SK-N-SH (cell line): Measurements from ENCODE around the gene RCAN3. TPM values are rescaled to one million over a fixed set of nuclear protein-coding genes. Genes with fewer than 3 reads are reported as not detected.

Experiments
- CTCF ChIA-PET: fragments of 300-600, 350-600 bp; formaldehyde crosslinking; extraction: SDS; loops from one replicate; lab custom pipeline; 2021; lab: Yijun Ruan, JAX
- POLR2A ChIA-PET: fragments of 350-600 bp; sonication (Branson Sonifier 250); formaldehyde crosslinking; extraction: SDS; loops from one replicate; lab custom pipeline; 2020; ENCODE audit warnings: antibody characterized with exemption, inconsistent platforms; lab: Yijun Ruan, JAX
- DNase-seq: peaks from one replicate; pipeline ENCODE4 v3.0.0; 2012
- H2AFZ ChIP-seq: fragments of 200-600 bp; sonication (generic); 2 replicates; pipeline ENCODE4 v1.8.1; 2016; ENCODE audit warnings: antibody characterized with exemption, mild to moderate bottlenecking, low read depth
- H3F3A ChIP-seq: fragments of 200-600 bp; sonication (generic); replicated peaks from 2 replicates; pipeline ENCODE3; 2016; ENCODE audit warnings: antibody characterized with exemption, mild to moderate bottlenecking; ENCODE audit not compliant: insufficient read depth
- H3K27ac ChIP-seq, 2 experiments: fragments of 200-500 bp in 1 of 2; fragments of 200-600 bp in 1 of 2; sonication (Bioruptor generic) in 1 of 2; sonication (generic), shearing (Covaris generic) in 1 of 2; 2 replicates each; pipeline versions ENCODE4 v1.5.1 to v1.6.1; 2014 to 2016; ENCODE audit warnings: low read depth in 2 of 2, inconsistent platforms in 1 of 2, low read length in 1 of 2, mild to moderate bottlenecking in 1 of 2, mixed read lengths in 1 of 2
- H3K27me3 ChIP-seq: fragments of 200-600 bp; sonication (generic), shearing (Covaris generic); 2 replicates; pipeline ENCODE4 v1.6.1; 2016; ENCODE audit warnings: mixed run types; ENCODE audit not compliant: insufficient read depth
- H3K36me3 ChIP-seq, 2 experiments: fragments of 200-500 bp in 1 of 2; fragments of 200-600 bp in 1 of 2; sonication (Bioruptor generic) in 1 of 2; sonication (generic) in 1 of 2; replicated peaks in 1 of 2; 2 replicates each; pipeline versions ENCODE3 to v1.5.1; 2014 to 2016; ENCODE audit warnings: low read length in 1 of 2, mild to moderate bottlenecking in 1 of 2; ENCODE audit not compliant: insufficient read depth in 2 of 2, control insufficient read depth in 1 of 2
- H3K4me1 ChIP-seq, 2 experiments: fragments of 200-500 bp in 1 of 2; fragments of 200-600 bp in 1 of 2; sonication (Bioruptor generic) in 1 of 2; sonication (generic), shearing (Covaris generic) in 1 of 2; 2 replicates each; pipeline versions ENCODE4 v1.5.1 to v1.6.1; 2014 to 2016; ENCODE audit warnings: low read depth in 1 of 2, low read length in 1 of 2, mixed run types in 1 of 2; ENCODE audit not compliant: insufficient read depth in 2 of 2, control insufficient read depth in 1 of 2
- H3K4me2 ChIP-seq: fragments of 200-600 bp; sonication (generic), shearing (Covaris generic); 2 replicates; pipeline ENCODE4 v1.6.1; 2017; ENCODE audit warnings: mixed run types
- H3K4me3 ChIP-seq, 2 experiments: fragments of 200-500 bp in 1 of 2; fragments of 200-600 bp in 1 of 2; sonication (Bioruptor generic) in 1 of 2; sonication (generic), shearing (Covaris generic) in 1 of 2; 2 replicates each; pipeline versions ENCODE4 v1.5.1 to v1.8.1; 2014 to 2016; ENCODE audit warnings: low read depth in 2 of 2, inconsistent platforms in 1 of 2, low read length in 1 of 2, mild to moderate bottlenecking in 1 of 2, mixed read lengths in 1 of 2, moderate library complexity in 1 of 2
- H3K79me2 ChIP-seq: fragments of 200-600 bp; sonication (generic); 2 replicates; pipeline ENCODE4 v1.8.1; 2017; ENCODE audit warnings: mild to moderate bottlenecking; ENCODE audit not compliant: insufficient read depth
- H3K9ac ChIP-seq: fragments of 200-600 bp; sonication (generic); 2 replicates; pipeline ENCODE4 v1.6.1; 2017; ENCODE audit warnings: mixed run types
- H3K9me2 ChIP-seq: fragments of 200-600 bp; sonication (generic); 2 replicates; pipeline ENCODE4 v1.6.1; 2017; ENCODE audit warnings: mixed run types
- H3K9me3 ChIP-seq: fragments of 200-600 bp; sonication (generic); 2 replicates; pipeline ENCODE4 v1.6.1; 2017; ENCODE audit warnings: mixed run types, mild to moderate bottlenecking, moderate library complexity
- H4K20me1 ChIP-seq: fragments of 200-600 bp; sonication (generic); 2 replicates; pipeline ENCODE4 v1.6.1; 2017; ENCODE audit warnings: mild to moderate bottlenecking, mixed run types; ENCODE audit not compliant: insufficient read depth
- CTCF ChIP-seq: fragments of 200-600 bp; sonication (generic); IDR thresholded peaks from 2 replicates; pipeline ENCODE4 v1.6.1; 2017; ENCODE audit warnings: antibody characterized with exemption, mild to moderate bottlenecking, moderate library complexity
- ELF1 ChIP-seq: IDR thresholded peaks from 2 replicates; pipeline ENCODE4 v1.4.0; 2012
- EP300 ChIP-seq, 2 experiments: IDR thresholded peaks; 2 replicates each; pipeline versions ENCODE4 v1.4.0 to v1.6.1; 2012; ENCODE audit warnings: borderline replicate concordance in 1 of 2, low read depth in 1 of 2, low read length in 1 of 2
- EZH2phosphoT487 ChIP-seq: fragments of 200-600 bp; sonication (generic); IDR thresholded peaks from 2 replicates; pipeline ENCODE4 v1.6.1; 2017; ENCODE audit warnings: low read depth, mixed run types, mild to moderate bottlenecking, antibody characterized with exemption, moderate library complexity, borderline replicate concordance
- FOSL2 ChIP-seq: IDR thresholded peaks from 2 replicates; pipeline ENCODE4 v1.4.0; 2012; ENCODE audit warnings: low read depth, mild to moderate bottlenecking, moderate library complexity, borderline replicate concordance
- FOXJ3 ChIP-seq: sonication (generic); formaldehyde crosslinking; IDR thresholded peaks from 2 replicates; pipeline ENCODE4 v1.5.1; 2020; ENCODE audit warnings: mild to moderate bottlenecking, missing genetic modification reagents
- IRF3 ChIP-seq: fragments of 150-350 bp; IDR thresholded peaks from 2 replicates; pipeline ENCODE4 v1.6.1; 2016; ENCODE audit warnings: mild to moderate bottlenecking, low read depth, low read length
- JUND ChIP-seq: IDR thresholded peaks from 2 replicates; pipeline ENCODE4 v1.4.0; 2012
- MEF2A ChIP-seq: IDR thresholded peaks from 2 replicates; pipeline ENCODE4 v1.4.0; 2012; ENCODE audit warnings: low read depth, borderline replicate concordance
- RFX5 ChIP-seq: IDR thresholded peaks from 2 replicates; pipeline ENCODE4 v1.6.1; 2012; ENCODE audit warnings: mild to moderate bottlenecking, improper control_type of control experiment, low read length
- SIN3A ChIP-seq: IDR thresholded peaks from 2 replicates; pipeline ENCODE4 v1.6.1; 2012; ENCODE audit warnings: low read depth, mild to moderate bottlenecking, low read length, moderate library complexity, borderline replicate concordance
- TCF12 ChIP-seq: IDR thresholded peaks from 2 replicates; pipeline ENCODE4 v1.4.0; 2012
- TEAD4 ChIP-seq: IDR thresholded peaks from 2 replicates; pipeline ENCODE4 v1.4.0; 2012; ENCODE audit warnings: mild to moderate bottlenecking, borderline replicate concordance; ENCODE audit not compliant: insufficient read depth
- USF2 ChIP-seq: fragments of 150-350 bp; IDR thresholded peaks from 2 replicates; pipeline ENCODE4 v1.6.1; 2017; ENCODE audit warnings: antibody characterized with exemption, low read length, low read depth, borderline replicate concordance
- YY1 ChIP-seq: IDR thresholded peaks from 2 replicates; pipeline ENCODE4 v1.4.0; 2012; ENCODE audit warnings: low read depth, mild to moderate bottlenecking
- WGBS: methylation state at CpG from one replicate; pipeline ENCODE4 v1.1.6; 2017; ENCODE audit warnings: low lambda C conversion rate; 5-methylcytosine and 5-hydroxymethylcytosine counted together
- polyA plus RNA-seq, 3 experiments: library from polyadenylated mRNA; depleted of rRNA; stranded (reverse); fragments of >200 nt; gene quantifications; 2 replicates each; pipeline ENCODE4 v1.2.3, GENCODE V29; 2012

Gene RCAN3
- polyA plus RNA-seq, 1 of the 3 experiments (the other 2 are of a cell fraction), result 4.8 TPM

DNA sequence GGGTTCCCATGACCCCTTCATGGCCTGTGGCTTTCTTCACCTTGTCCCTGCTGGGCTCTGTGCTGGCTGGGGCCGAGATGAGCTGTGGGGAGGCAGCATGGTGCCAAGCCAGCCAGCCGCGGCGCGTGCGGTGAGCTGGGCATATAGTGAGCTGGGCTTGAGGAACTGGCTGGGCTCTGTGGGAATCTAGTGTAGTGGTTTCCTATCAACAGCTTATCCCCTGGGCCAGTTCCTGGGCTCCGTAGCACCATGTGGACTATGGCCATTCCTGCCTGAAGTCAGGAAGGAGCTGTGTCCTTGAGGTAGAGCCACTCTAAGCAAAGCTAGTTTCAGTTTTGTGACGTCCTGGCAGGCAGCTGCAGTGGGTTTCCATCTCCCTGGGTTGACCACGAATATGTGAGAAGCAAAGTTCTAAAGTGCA lies 55.1 kb downstream of the RCAN3 start:
- CTCF ChIA-PET, result interaction anchor here (0.7 to 1.1 kb wide), 6 partner anchors 10 to 358 kb away, joined by 3 to 5 read pairs (median 3); no protein-coding TSS in a partner anchor
- Histone ChIP-seq H3K27me3 (peaks cover 7% of the 10 kb centered on the region; the same call in 1 of the 2 replicates), H3K4me2 (no peak overlapping the region), H2AFZ (no peak overlapping the region), H3K4me3 (no peak overlapping the region), H3K27ac (no peak overlapping the region), H3K36me3 (no peaks in the 10 kb centered on the region), H3K4me1 (peaks cover 8 to 18% of the 10 kb centered on the region in 2 experiments; a peak in 1 of 4 replicates), H3K79me2 (no peaks in the 10 kb centered on the region), H3K9me3 (no peaks in the 10 kb centered on the region), H3K9me2 (no peaks in the 10 kb centered on the region), H4K20me1 (no peaks in the 10 kb centered on the region), H3K9ac (no peak overlapping the region)
- WGBS, result 88% methylated on average over 4 of the region's 9 CpGs
- POLR2A ChIA-PET, result no interaction called here
- TF ChIP-seq EZH2phosphoT487, result no peak
- no peak for TF ChIP-seq MEF2A
- TF ChIP-seq FOSL2, result no peak
- no peak for TF ChIP-seq RFX5
- no peak for TF ChIP-seq CTCF
- TF ChIP-seq USF2, result no peak
- TF ChIP-seq JUND, result no peak
- TF ChIP-seq SIN3A, result no peak
- TF ChIP-seq TCF12, result no peak
- no peak for TF ChIP-seq TEAD4
- TF ChIP-seq, all 33 proteins: peak for 0
- DNase-seq, result no peak
- H3F3A ChIP-seq, result peaks cover 8% of the 10 kb centered on the region

DNA sequence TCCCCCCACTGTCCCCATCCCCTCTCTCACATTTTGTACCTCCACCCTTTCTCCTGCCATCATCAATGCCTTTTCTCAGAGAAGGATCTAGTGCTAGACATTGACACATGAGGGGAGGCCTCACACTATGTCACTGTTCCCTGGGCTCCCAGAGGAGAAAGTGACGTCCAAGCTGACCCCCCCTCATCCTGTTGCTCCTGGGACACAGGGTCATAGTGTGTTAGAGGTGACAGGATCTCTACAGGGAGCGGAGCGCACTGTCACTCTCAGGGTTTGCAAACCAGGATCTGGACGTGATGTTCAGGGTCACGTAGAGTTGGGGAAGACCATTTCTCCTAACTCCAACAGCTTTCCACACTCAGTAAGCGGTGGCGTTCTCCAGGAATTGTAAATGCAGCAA lies 55.8 kb downstream of the RCAN3 start:
- Histone ChIP-seq H3K4me1 (peaks cover 8 to 19% of the 10 kb centered on the region in 2 experiments; a peak in 1 of 4 replicates), H3K27ac (no peak overlapping the region), H3K4me3 (no peak overlapping the region), H2AFZ (no peak overlapping the region), H4K20me1 (no peaks in the 10 kb centered on the region), H3K27me3 (peaks cover 7% of the 10 kb centered on the region; the same call in 1 of the 2 replicates), H3K9ac (no peak overlapping the region), H3K79me2 (no peaks in the 10 kb centered on the region), H3K4me2 (no peak overlapping the region), H3K9me2 (no peaks in the 10 kb centered on the region), H3F3A (peaks cover 8% of the 10 kb centered on the region), H3K36me3 (no peaks in the 10 kb centered on the region), H3K9me3 (no peaks in the 10 kb centered on the region)
- no peak for TF ChIP-seq FOXJ3 (CRISPR knock-in tag)
- no peak for TF ChIP-seq IRF3
- TF ChIP-seq EP300 (IDR thresholded peaks at IDR 0.05; ENCODE audit: borderline replicate concordance in 1 of 2, low read depth in 1 of 2, low read length in 1 of 2), result no peak
- TF ChIP-seq ELF1, result no peak
- no peak for TF ChIP-seq YY1
- DNase-seq, result no peak
- ChIA-PET CTCF (interaction anchor here (0.8 to 1.1 kb wide), 5 partner anchors 11 to 276 kb away, joined by 3 to 5 read pairs (median 3); no protein-coding TSS in a partner anchor), POLR2A (interaction anchor here (0.6 kb wide), 1 partner anchor 540 kb away, joined by 3 read pairs; no protein-coding TSS in a partner anchor)
- 91% methylated on average over 6 of the region's 7 CpGs for WGBS
